H1 (cell line): Measurements from ENCODE around the gene PRPS1. TPM values are rescaled to one million over a fixed set of nuclear protein-coding genes. Genes with fewer than 3 reads are reported as not detected.
"Not testable (repeated sequence)": the region's sequence is repeated elsewhere in the genome, so short reads cannot be mapped to it uniquely, and the experiment has no call there.

Experiments used
- CTCF ChIA-PET: fragments of 300-600 bp; sonication (Branson Sonifier 250); formaldehyde crosslinking; loops from one replicate; lab custom pipeline; 2021; ENCODE audit not compliant: partially characterized antibody; lab: Charles Lee
- POLR2A ChIA-PET: fragments of 300-600 bp; sonication (Branson Sonifier 250); formaldehyde crosslinking; loops from one replicate; lab custom pipeline; 2021; ENCODE audit warnings: inconsistent platforms; ENCODE audit not compliant: partially characterized antibody; lab: Charles Lee
- DNase-seq, 2 experiments: peaks; one replicate each; pipeline versions ENCODE4 v3.0.0 to v3.0.0-alpha.2; 2010 to 2022; ENCODE audit warnings: low spot score in 2 of 2, low read depth in 1 of 2, mixed read lengths in 1 of 2
- FAIRE-seq: peaks from 2 replicates; lab custom pipeline; 2011; peaks lifted over from hg19 to GRCh38; lab: Jason Lieb, UNC
- H2AFZ ChIP-seq: 2 replicates; pipeline ENCODE4 v1.8.1; 2012; ENCODE audit warnings: low read length, inconsistent platforms
- H2AK5ac ChIP-seq: 2 replicates; pipeline ENCODE4 v1.6.1; 2013; ENCODE audit warnings: low read depth, low read length
- H2BK120ac ChIP-seq: replicated peaks from 2 replicates; pipeline ENCODE3; 2013; ENCODE audit warnings: low read depth, low read length, inconsistent platforms
- H2BK12ac ChIP-seq: 2 replicates; pipeline ENCODE4 v1.6.1; 2013; ENCODE audit warnings: low read depth, low read length
- H2BK15ac ChIP-seq: 2 replicates; pipeline ENCODE4 v1.6.1; 2013; ENCODE audit warnings: low read length
- H2BK20ac ChIP-seq: 2 replicates; pipeline ENCODE4 v1.6.1; 2013; ENCODE audit warnings: low read length
- H2BK5ac ChIP-seq: 2 replicates; pipeline ENCODE4 v1.6.1; 2013; ENCODE audit warnings: low read depth, low read length
- H3K14ac ChIP-seq: 2 replicates; pipeline ENCODE4 v1.6.1; 2013; ENCODE audit warnings: inconsistent platforms; ENCODE audit not compliant: insufficient read length
- H3K18ac ChIP-seq: 2 replicates; pipeline ENCODE4 v1.6.1; 2013; ENCODE audit warnings: low read length; ENCODE audit errors: extremely low read depth
- H3K23ac ChIP-seq: 2 replicates; pipeline ENCODE4 v1.6.1; 2013; ENCODE audit warnings: inconsistent platforms; ENCODE audit not compliant: insufficient read length
- H3K23me2 ChIP-seq: 2 replicates; pipeline ENCODE4 v1.6.1; 2013; ENCODE audit warnings: low read depth, low read length
- H3K27ac ChIP-seq: 2 replicates; pipeline ENCODE4 v1.6.1; 2011; ENCODE audit warnings: low read depth, low read length, inconsistent platforms
- H3K27me3 ChIP-seq, 4 experiments: replicated peaks in 1 of 4; 1 replicate in 1 of 4; 2 replicates in 3 of 4; pipeline versions ENCODE4 v1.6.1 to v1.8.1; 2011 to 2013; ENCODE audit warnings: low read length in 3 of 4, mild to moderate bottlenecking in 3 of 4, inconsistent platforms in 2 of 4, mixed read lengths in 2 of 4, moderate library complexity in 1 of 4; ENCODE audit not compliant: control insufficient read depth in 3 of 4, insufficient read depth in 3 of 4; ENCODE audit errors: extremely low read depth in 1 of 4
- H3K36me3 ChIP-seq, 4 experiments: 2 replicates each; pipeline versions ENCODE4 v1.6.1 to v1.8.1; 2011 to 2013; ENCODE audit warnings: mild to moderate bottlenecking in 4 of 4, low read length in 3 of 4, moderate library complexity in 2 of 4, control low read depth in 1 of 4, inconsistent platforms in 1 of 4; ENCODE audit not compliant: insufficient read depth in 4 of 4, control insufficient read depth in 2 of 4
- H3K4ac ChIP-seq: replicated peaks from 2 replicates; pipeline ENCODE3; 2013; ENCODE audit warnings: low read length, low read depth, mixed read lengths, inconsistent platforms; ENCODE audit not compliant: insufficient read length
- H3K4me1 ChIP-seq, 4 experiments: replicated peaks in 1 of 4; 1 replicate in 1 of 4; 2 replicates in 3 of 4; pipeline versions ENCODE4 v1.6.1 to v1.8.1; 2011 to 2013; ENCODE audit warnings: low read length in 3 of 4, inconsistent platforms in 2 of 4, mixed read lengths in 1 of 4; ENCODE audit not compliant: insufficient read depth in 4 of 4, control insufficient read depth in 3 of 4
- H3K4me2 ChIP-seq, 2 experiments: 2 replicates each; pipeline versions ENCODE4 v1.6.1 to v1.8.1; 2011 to 2013; ENCODE audit warnings: low read depth in 2 of 2, low read length in 2 of 2, control low read depth in 1 of 2, inconsistent platforms in 1 of 2, mild to moderate bottlenecking in 1 of 2; ENCODE audit not compliant: insufficient read depth in 1 of 2
- H3K4me3 ChIP-seq, 4 experiments: fragments of 200-600, 300-600 bp in 1 of 4; sonication (generic), shearing (Covaris generic), sonication (Bioruptor Twin) in 1 of 4; 2 replicates each; pipeline versions ENCODE4 v1.5.1 to v1.8.1; 2011 to 2016; ENCODE audit warnings: low read length in 4 of 4, low read depth in 3 of 4, control low read depth in 2 of 4, inconsistent platforms in 2 of 4, mild to moderate bottlenecking in 2 of 4, mixed read lengths in 1 of 4, moderate library complexity in 1 of 4; ENCODE audit not compliant: insufficient read depth in 2 of 4; ENCODE audit errors: extremely low read depth in 1 of 4
- H3K56ac ChIP-seq: replicated peaks from 2 replicates; pipeline ENCODE3; 2013; ENCODE audit warnings: low read depth, mild to moderate bottlenecking, mixed read lengths, low read length, inconsistent platforms; ENCODE audit not compliant: insufficient read length
- H3K79me1 ChIP-seq: 2 replicates; pipeline ENCODE4 v1.6.1; 2013; ENCODE audit warnings: low read depth, low read length, control low read depth
- H3K79me2 ChIP-seq, 2 experiments: 2 replicates each; pipeline versions ENCODE4 v1.6.1 to v1.8.1; 2012 to 2013; ENCODE audit warnings: low read length in 2 of 2, mild to moderate bottlenecking in 2 of 2, inconsistent platforms in 1 of 2; ENCODE audit not compliant: insufficient read depth in 2 of 2, control insufficient read depth in 1 of 2
- H3K9ac ChIP-seq, 4 experiments: replicated peaks in 1 of 4; 1 replicate in 1 of 4; 2 replicates in 3 of 4; pipeline versions ENCODE4 v1.6.1 to v1.8.1; 2011 to 2013; ENCODE audit warnings: low read depth in 3 of 4, low read length in 3 of 4, control low read depth in 2 of 4, mild to moderate bottlenecking in 2 of 4, moderate library complexity in 2 of 4, inconsistent platforms in 1 of 4; ENCODE audit errors: extremely low read depth in 1 of 4
- H3K9me3 ChIP-seq, 2 experiments: 2 replicates each; pipeline versions ENCODE4 v1.6.1 to v1.8.1; 2012 to 2013; ENCODE audit warnings: mild to moderate bottlenecking in 2 of 2, moderate library complexity in 2 of 2, control low read depth in 1 of 2, inconsistent platforms in 1 of 2, low read depth in 1 of 2, low read length in 1 of 2, mixed read lengths in 1 of 2; ENCODE audit not compliant: insufficient read depth in 2 of 2
- H4K20me1 ChIP-seq, 2 experiments: replicated peaks in 1 of 2; 2 replicates each; pipeline versions ENCODE3 to v1.8.1; 2011 to 2013; ENCODE audit warnings: inconsistent platforms in 2 of 2, low read length in 2 of 2, mild to moderate bottlenecking in 1 of 2; ENCODE audit not compliant: insufficient read depth in 2 of 2, control insufficient read depth in 1 of 2
- H4K5ac ChIP-seq: 2 replicates; pipeline ENCODE4 v1.6.1; 2013; ENCODE audit warnings: low read length, low read depth, mixed read lengths, inconsistent platforms; ENCODE audit not compliant: insufficient read length
- H4K8ac ChIP-seq: 2 replicates; pipeline ENCODE4 v1.8.0; 2013; ENCODE audit warnings: mild to moderate bottlenecking, moderate library complexity, low read length, inconsistent platforms; ENCODE audit not compliant: insufficient read depth; ENCODE audit errors: extremely low read depth
- H4K91ac ChIP-seq: replicated peaks from 2 replicates; pipeline ENCODE3; 2013; ENCODE audit warnings: low read length, mixed read lengths, inconsistent platforms; ENCODE audit not compliant: insufficient read length
- WGBS, 2 experiments: shearing (Covaris generic) in 1 of 2; methylation state at CpG; one replicate each; pipeline versions ENCODE4 v1.1.6 to v1.1.7; 2013 to 2015; ENCODE audit warnings: low lambda C conversion rate in 2 of 2, mixed read lengths in 2 of 2, inconsistent platforms in 1 of 2, low coverage in 1 of 2, missing lambda C conversion rate in 1 of 2; ENCODE audit not compliant: insufficient replicate concordance in 2 of 2, insufficient coverage in 1 of 2, insufficient read length in 1 of 2; ENCODE audit errors: extremely low coverage in 1 of 2, missing lambda C conversion rate in 1 of 2; 5-methylcytosine and 5-hydroxymethylcytosine counted together
- polyA plus RNA-seq, 7 experiments: library from polyadenylated mRNA; depleted of rRNA in 3 of 7; stranded (reverse) in 5 of 7; unstranded in 2 of 7; fragments of >200 nt in 5 of 7; fragments of 200-250 nt in 2 of 7; gene quantifications; 1 replicate in 5 of 7; 2 replicates in 1 of 7; 4 replicates in 1 of 7; pipeline versions ENCODE4 v1.2.1 to v1.2.3, GENCODE V29; 2011 to 2013; ENCODE audit warnings: missing spikeins in 2 of 7, mixed read lengths in 2 of 7
- total RNA-seq: library from RNA; stranded (reverse); fragmentation: NEBNext Ultra II Directional; extraction: Animal tissue kit (Norgen Biotek cat#: 25700); gene quantifications from 2 replicates; pipeline ENCODE4 v1.2.1, GENCODE V29; 2021

PRPS1 gene
- total and polyA plus RNA-seq, 2 of the 8 experiments (the other 6 are each of a cell fraction or from before 2014, with no cell fraction given): 90.1 to 110 TPM

- H3K36me3 ChIP-seq, H3K9me3 ChIP-seq, H4K20me1 ChIP-seq, DNase-seq, H3K23me2 ChIP-seq, H3K14ac ChIP-seq, H4K91ac ChIP-seq, H3K18ac ChIP-seq, H4K5ac ChIP-seq, H3K9ac ChIP-seq, H2BK120ac ChIP-seq, H3K4me1 ChIP-seq, H3K4me3 ChIP-seq, H3K27me3 ChIP-seq, H3K27ac ChIP-seq, H3K4ac ChIP-seq, H4K8ac ChIP-seq, FAIRE-seq, H3K4me2 ChIP-seq, H2BK5ac ChIP-seq, H3K79me1 ChIP-seq, H2AK5ac ChIP-seq, POLR2A ChIA-PET, H2AFZ ChIP-seq, H3K23ac ChIP-seq, H2BK15ac ChIP-seq, H2BK12ac ChIP-seq, H3K56ac ChIP-seq, H2BK20ac ChIP-seq, H3K79me2 ChIP-seq: not testable (repeated sequence)
- CTCF ChIA-PET: interaction anchor here (0.6 to 1.7 kb wide), 6 partner anchors 9 to 65 kb away, joined by 3 to 9 read pairs (median 3); no protein-coding TSS in a partner anchor
- 99% methylated on average over 7 of the region's 9 CpGs; no CpG with 5 or more reads in 1 of the 2 experiments for WGBS, 2 experiments
These were observed 57.3 kb downstream of the PRPS1 start for GRCh38 chrX:107685586-107685985.
